GM19324 (cell line): Measurements from ENCODE around the gene AEBP2.
"Not testable (repeated sequence)": the region's sequence is repeated elsewhere in the genome, so short reads cannot be mapped to it uniquely, and the experiment has no call there.

Experiments
- ATAC-seq: cut with Tn5 transposase; IDR thresholded peaks from one replicate; pipeline ENCODE4 v1.9.1; 2021; ENCODE audit warnings: mild to moderate bottlenecking, moderate library complexity; ENCODE audit not compliant: unreplicated experiment, low FRiP score

Gene AEBP2

GRCh38 chr12:19453961-19454360, 14.7 kb downstream of the AEBP2 start:
- ATAC-seq: no peak

GRCh38 chr12:19454837-19455236, 15.5 kb downstream of the AEBP2 start:
- ATAC-seq: no peak

GRCh38 chr12:19456176-19456575, 16.9 kb downstream of the AEBP2 start:
- ATAC-seq: no peak

GRCh38 chr12:19457561-19457960, 18.3 kb downstream of the AEBP2 start:
- no peak for ATAC-seq

GRCh38 chr12:19458733-19459132, 19.4 kb downstream of the AEBP2 start:
- ATAC-seq: no peak

- ATAC-seq: no peak
Observed at GRCh38 chr12:19461999-19462398, 22.7 kb downstream of the AEBP2 start.

GRCh38 chr12:19462406-19462805, 23.1 kb downstream of the AEBP2 start:
- no peak for ATAC-seq

GRCh38 chr12:19464192-19464580, 24.9 kb downstream of the AEBP2 start:
- no peak for ATAC-seq

GRCh38 chr12:19465711-19466110, 26.4 kb downstream of the AEBP2 start:
- ATAC-seq: no peak

GRCh38 chr12:19474147-19474546, 34.9 kb downstream of the AEBP2 start:
- ATAC-seq: no peak

- ATAC-seq: not testable (repeated sequence)
Observed at GRCh38 chr12:19475884-19476505, 36.7 kb downstream of the AEBP2 start.

GRCh38 chr12:19477071-19477470, 37.8 kb downstream of the AEBP2 start:
- no peak for ATAC-seq

GRCh38 chr12:19480459-19480858, 41.2 kb downstream of the AEBP2 start:
- ATAC-seq: no peak

GRCh38 chr12:19482036-19482435, 42.7 kb downstream of the AEBP2 start:
- ATAC-seq: no peak

- ATAC-seq: peak; percentile 86
Observed at GRCh38 chr12:19482551-19483109, 43.3 kb downstream of the AEBP2 start.

- ATAC-seq: no peak
Observed at GRCh38 chr12:19483727-19484126, 44.4 kb downstream of the AEBP2 start.

- no peak for ATAC-seq
Observed at GRCh38 chr12:19484738-19485137, 45.4 kb downstream of the AEBP2 start.

GRCh38 chr12:19485240-19485639, 45.9 kb downstream of the AEBP2 start:
- no peak for ATAC-seq

- no peak for ATAC-seq
Observed at GRCh38 chr12:19489168-19489567, 49.9 kb downstream of the AEBP2 start.

GRCh38 chr12:19490908-19491307, 51.6 kb downstream of the AEBP2 start:
- no peak for ATAC-seq

- ATAC-seq: no peak
Observed at GRCh38 chr12:19491863-19492262, 52.6 kb downstream of the AEBP2 start.

- ATAC-seq: no peak
Observed at GRCh38 chr12:19496219-19496878, 57.1 kb downstream of the AEBP2 start.
